K562 (cell line): ENCODE results near the gene NME4. TPM values are rescaled to one million over a fixed set of nuclear protein-coding genes. Genes with fewer than 3 reads are reported as not detected.

Experiments
- CCNT2 ChIP-seq: IDR thresholded peaks from 2 replicates; pipeline ENCODE4 v1.6.1; 2011; ENCODE audit warnings: borderline replicate concordance, low read depth, mild to moderate bottlenecking, moderate library complexity, mixed read lengths, low read length; ENCODE audit not compliant: insufficient read length; ENCODE audit errors: extremely low read depth
- CSDE1 ChIP-seq, 2 experiments: fragments of 450-650 bp; IDR thresholded peaks; 2 replicates each; pipeline ENCODE4 v1.6.1; 2016; ENCODE audit warnings: mild to moderate bottlenecking in 1 of 2
- MTA2 ChIP-seq: fragments of 450-650 bp; IDR thresholded peaks from 2 replicates; pipeline ENCODE4 v1.6.1; 2016; ENCODE audit warnings: low read depth
- RFX1 ChIP-seq: fragments of 450-650 bp; IDR thresholded peaks from 2 replicates; pipeline ENCODE4 v1.6.1; 2016; ENCODE audit warnings: mild to moderate bottlenecking, moderate library complexity
- SIX5 ChIP-seq, 2 experiments: IDR thresholded peaks; 2 replicates each; pipeline ENCODE4 v1.6.1; 2011; ENCODE audit warnings: low read length in 2 of 2, borderline replicate concordance in 1 of 2, low read depth in 1 of 2, mild to moderate bottlenecking in 1 of 2, moderate library complexity in 1 of 2; ENCODE audit not compliant: insufficient read depth in 1 of 2
- TEAD4 ChIP-seq, 2 experiments: sonication (generic) in 1 of 2; formaldehyde crosslinking in 1 of 2; IDR thresholded peaks; 2 replicates each; pipeline versions ENCODE4 v1.6.1 to v1.8.0; 2012 to 2022; ENCODE audit warnings: borderline replicate concordance in 1 of 2, inconsistent platforms in 1 of 2, low read length in 1 of 2, mild to moderate bottlenecking in 1 of 2, missing genetic modification reagents in 1 of 2
- TOE1 ChIP-seq, 2 experiments: fragments of 450-650 bp in 1 of 2; sonication (generic) in 1 of 2; formaldehyde crosslinking in 1 of 2; IDR thresholded peaks; 2 replicates each; pipeline versions ENCODE4 v1.7.1 to v1.8.0; 2016 to 2022; ENCODE audit warnings: borderline replicate concordance in 2 of 2, mild to moderate bottlenecking in 2 of 2, antibody characterized with exemption in 1 of 2, inconsistent platforms in 1 of 2, low read depth in 1 of 2, missing genetic modification reagents in 1 of 2, moderate library complexity in 1 of 2
- polyA plus RNA-seq, 8 experiments: library from polyadenylated mRNA; depleted of rRNA in 4 of 8; stranded (reverse) in 5 of 8; unstranded in 3 of 8; fragments of >200 nt; fragmentation: Nextera tagmentation in 2 of 8; fragmentation: Illumina TruSeq in 1 of 8; extraction: Ambion mirVana in 2 of 8; extraction: Trizol in 1 of 8; gene quantifications; 2 replicates each; pipeline versions ENCODE4 v1.2.1 to v1.2.3, GENCODE V29; 2011 to 2014; ENCODE audit warnings: inconsistent platforms in 1 of 8, missing spikeins in 1 of 8
- total RNA-seq, 7 experiments: library from RNA; depleted of rRNA in 6 of 7; stranded (reverse); fragments of >200 nt in 6 of 7; fragmentation: Illumina TruSeq in 2 of 7; extraction: Trizol in 2 of 7; gene quantifications; 2 replicates each; pipeline versions ENCODE4 v1.2.1 to v1.2.3, GENCODE V29; 2011 to 2021; ENCODE audit warnings: low replicate concordance in 1 of 7
- TF ChIP-seq, protein P1 (sequence below): fragments of 250-450 bp; sonication (Bioruptor Pico); IDR thresholded peaks from 2 replicates; pipeline ENCODE4 v1.9.0; 2021; ENCODE audit warnings: mild to moderate bottlenecking, inconsistent platforms
- TF ChIP-seq, protein P2 (sequence below): fragments of 450-650 bp; IDR thresholded peaks from 2 replicates; pipeline ENCODE4 v1.6.1; 2016; ENCODE audit warnings: missing biosample characterization, missing genetic modification characterization
- TF ChIP-seq, protein P3 (sequence below): fragments of 450-650 bp; IDR thresholded peaks from 2 replicates; pipeline ENCODE4 v1.6.1; 2017; ENCODE audit warnings: mild to moderate bottlenecking, moderate library complexity
- TF ChIP-seq, protein P4 (sequence below): sonication (generic); formaldehyde crosslinking; IDR thresholded peaks from 2 replicates; pipeline ENCODE4 v1.8.0; 2022; ENCODE audit warnings: mild to moderate bottlenecking, missing genetic modification reagents
- TF ChIP-seq, protein P5 (sequence below): sonication (generic); formaldehyde crosslinking; IDR thresholded peaks from 2 replicates; pipeline ENCODE4 v1.5.0; 2020; ENCODE audit warnings: missing genetic modification reagents
- TF ChIP-seq, protein P6 (sequence below): conservative IDR thresholded peaks from 2 replicates; pipeline ENCODE4 v1.6.1; 2011; ENCODE audit warnings: low read depth, mild to moderate bottlenecking, low read length; ENCODE audit not compliant: control insufficient read depth

The NME4 gene
- total and polyA plus RNA-seq, 9 of the 15 experiments (the other 6 are each of a cell fraction or from before 2014, with no cell fraction given) = 15.4 to 264 (median 139) TPM

DNA sequence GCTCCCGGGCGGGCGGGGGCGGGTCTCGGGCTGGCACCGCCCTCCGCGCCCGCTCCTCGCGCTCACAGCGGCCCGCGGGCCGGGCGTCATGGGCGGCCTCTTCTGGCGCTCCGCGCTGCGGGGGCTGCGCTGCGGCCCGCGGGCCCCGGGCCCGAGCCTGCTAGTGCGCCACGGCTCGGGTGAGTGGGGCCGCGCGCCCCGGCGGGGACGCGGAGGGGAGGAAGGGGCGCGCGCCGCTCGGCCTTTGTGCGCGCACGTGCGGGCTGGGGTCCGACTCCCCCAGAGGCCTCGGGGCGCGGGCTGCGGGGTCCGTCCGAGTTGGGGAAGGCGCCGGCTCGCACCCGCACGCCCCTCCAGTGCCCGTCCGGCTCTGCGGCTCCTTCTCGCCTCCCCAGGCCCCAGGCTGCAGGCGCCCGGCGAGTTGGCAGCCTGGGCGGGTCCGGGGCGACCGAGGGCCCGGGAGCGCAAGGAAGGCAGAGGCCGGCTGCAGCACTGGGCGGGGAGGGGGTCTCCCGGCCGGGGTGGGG lies at the start of gene NME4 (continued):
- TF ChIP-seq, protein P1, sequence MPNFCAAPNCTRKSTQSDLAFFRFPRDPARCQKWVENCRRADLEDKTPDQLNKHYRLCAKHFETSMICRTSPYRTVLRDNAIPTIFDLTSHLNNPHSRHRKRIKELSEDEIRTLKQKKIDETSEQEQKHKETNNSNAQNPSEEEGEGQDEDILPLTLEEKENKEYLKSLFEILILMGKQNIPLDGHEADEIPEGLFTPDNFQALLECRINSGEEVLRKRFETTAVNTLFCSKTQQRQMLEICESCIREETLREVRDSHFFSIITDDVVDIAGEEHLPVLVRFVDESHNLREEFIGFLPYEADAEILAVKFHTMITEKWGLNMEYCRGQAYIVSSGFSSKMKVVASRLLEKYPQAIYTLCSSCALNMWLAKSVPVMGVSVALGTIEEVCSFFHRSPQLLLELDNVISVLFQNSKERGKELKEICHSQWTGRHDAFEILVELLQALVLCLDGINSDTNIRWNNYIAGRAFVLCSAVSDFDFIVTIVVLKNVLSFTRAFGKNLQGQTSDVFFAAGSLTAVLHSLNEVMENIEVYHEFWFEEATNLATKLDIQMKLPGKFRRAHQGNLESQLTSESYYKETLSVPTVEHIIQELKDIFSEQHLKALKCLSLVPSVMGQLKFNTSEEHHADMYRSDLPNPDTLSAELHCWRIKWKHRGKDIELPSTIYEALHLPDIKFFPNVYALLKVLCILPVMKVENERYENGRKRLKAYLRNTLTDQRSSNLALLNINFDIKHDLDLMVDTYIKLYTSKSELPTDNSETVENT = peak; percentile 73; the same call in 1 of the 2 replicates
- no peak for TF ChIP-seq TEAD4 (IDR thresholded peaks at IDR 0.05; ENCODE audit: low read length)
- no peak for TF ChIP-seq TEAD4 (CRISPR knock-in tag; IDR thresholded peaks at IDR 0.05; ENCODE audit: borderline replicate concordance)
- TF ChIP-seq, protein P2, sequence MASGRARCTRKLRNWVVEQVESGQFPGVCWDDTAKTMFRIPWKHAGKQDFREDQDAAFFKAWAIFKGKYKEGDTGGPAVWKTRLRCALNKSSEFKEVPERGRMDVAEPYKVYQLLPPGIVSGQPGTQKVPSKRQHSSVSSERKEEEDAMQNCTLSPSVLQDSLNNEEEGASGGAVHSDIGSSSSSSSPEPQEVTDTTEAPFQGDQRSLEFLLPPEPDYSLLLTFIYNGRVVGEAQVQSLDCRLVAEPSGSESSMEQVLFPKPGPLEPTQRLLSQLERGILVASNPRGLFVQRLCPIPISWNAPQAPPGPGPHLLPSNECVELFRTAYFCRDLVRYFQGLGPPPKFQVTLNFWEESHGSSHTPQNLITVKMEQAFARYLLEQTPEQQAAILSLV (tag) = no peak
- TF ChIP-seq CCNT2 = peak; percentile 80
- no peak for TF ChIP-seq MTA2
- TF ChIP-seq RFX1 = no peak
- no peak for TF ChIP-seq SIX5 (IDR thresholded peaks at IDR 0.05; ENCODE audit: borderline replicate concordance in 1 of 2, insufficient read depth in 1 of 2, low read depth in 1 of 2, low read length in 2 of 2)
- no peak for TF ChIP-seq CSDE1 (IDR thresholded peaks at IDR 0.05)
- TF ChIP-seq, protein P3, sequence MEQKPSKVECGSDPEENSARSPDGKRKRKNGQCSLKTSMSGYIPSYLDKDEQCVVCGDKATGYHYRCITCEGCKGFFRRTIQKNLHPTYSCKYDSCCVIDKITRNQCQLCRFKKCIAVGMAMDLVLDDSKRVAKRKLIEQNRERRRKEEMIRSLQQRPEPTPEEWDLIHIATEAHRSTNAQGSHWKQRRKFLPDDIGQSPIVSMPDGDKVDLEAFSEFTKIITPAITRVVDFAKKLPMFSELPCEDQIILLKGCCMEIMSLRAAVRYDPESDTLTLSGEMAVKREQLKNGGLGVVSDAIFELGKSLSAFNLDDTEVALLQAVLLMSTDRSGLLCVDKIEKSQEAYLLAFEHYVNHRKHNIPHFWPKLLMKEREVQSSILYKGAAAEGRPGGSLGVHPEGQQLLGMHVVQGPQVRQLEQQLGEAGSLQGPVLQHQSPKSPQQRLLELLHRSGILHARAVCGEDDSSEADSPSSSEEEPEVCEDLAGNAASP = no peak
- TF ChIP-seq, protein P4, sequence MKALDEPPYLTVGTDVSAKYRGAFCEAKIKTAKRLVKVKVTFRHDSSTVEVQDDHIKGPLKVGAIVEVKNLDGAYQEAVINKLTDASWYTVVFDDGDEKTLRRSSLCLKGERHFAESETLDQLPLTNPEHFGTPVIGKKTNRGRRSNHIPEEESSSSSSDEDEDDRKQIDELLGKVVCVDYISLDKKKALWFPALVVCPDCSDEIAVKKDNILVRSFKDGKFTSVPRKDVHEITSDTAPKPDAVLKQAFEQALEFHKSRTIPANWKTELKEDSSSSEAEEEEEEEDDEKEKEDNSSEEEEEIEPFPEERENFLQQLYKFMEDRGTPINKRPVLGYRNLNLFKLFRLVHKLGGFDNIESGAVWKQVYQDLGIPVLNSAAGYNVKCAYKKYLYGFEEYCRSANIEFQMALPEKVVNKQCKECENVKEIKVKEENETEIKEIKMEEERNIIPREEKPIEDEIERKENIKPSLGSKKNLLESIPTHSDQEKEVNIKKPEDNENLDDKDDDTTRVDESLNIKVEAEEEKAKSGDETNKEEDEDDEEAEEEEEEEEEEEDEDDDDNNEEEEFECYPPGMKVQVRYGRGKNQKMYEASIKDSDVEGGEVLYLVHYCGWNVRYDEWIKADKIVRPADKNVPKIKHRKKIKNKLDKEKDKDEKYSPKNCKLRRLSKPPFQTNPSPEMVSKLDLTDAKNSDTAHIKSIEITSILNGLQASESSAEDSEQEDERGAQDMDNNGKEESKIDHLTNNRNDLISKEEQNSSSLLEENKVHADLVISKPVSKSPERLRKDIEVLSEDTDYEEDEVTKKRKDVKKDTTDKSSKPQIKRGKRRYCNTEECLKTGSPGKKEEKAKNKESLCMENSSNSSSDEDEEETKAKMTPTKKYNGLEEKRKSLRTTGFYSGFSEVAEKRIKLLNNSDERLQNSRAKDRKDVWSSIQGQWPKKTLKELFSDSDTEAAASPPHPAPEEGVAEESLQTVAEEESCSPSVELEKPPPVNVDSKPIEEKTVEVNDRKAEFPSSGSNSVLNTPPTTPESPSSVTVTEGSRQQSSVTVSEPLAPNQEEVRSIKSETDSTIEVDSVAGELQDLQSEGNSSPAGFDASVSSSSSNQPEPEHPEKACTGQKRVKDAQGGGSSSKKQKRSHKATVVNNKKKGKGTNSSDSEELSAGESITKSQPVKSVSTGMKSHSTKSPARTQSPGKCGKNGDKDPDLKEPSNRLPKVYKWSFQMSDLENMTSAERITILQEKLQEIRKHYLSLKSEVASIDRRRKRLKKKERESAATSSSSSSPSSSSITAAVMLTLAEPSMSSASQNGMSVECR = no peak; the same call in 1 of the 2 replicates
- TF ChIP-seq, protein P5, sequence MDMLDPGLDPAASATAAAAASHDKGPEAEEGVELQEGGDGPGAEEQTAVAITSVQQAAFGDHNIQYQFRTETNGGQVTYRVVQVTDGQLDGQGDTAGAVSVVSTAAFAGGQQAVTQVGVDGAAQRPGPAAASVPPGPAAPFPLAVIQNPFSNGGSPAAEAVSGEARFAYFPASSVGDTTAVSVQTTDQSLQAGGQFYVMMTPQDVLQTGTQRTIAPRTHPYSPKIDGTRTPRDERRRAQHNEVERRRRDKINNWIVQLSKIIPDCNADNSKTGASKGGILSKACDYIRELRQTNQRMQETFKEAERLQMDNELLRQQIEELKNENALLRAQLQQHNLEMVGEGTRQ = no peak
- no peak for TF ChIP-seq TOE1 (IDR thresholded peaks at IDR 0.05; ENCODE audit: borderline replicate concordance)
- 0 out of 2 replicates have a peak, but pooled peaks have one; percentile 12 for TF ChIP-seq TOE1 (CRISPR knock-in tag; IDR thresholded peaks at IDR 0.05; ENCODE audit: borderline replicate concordance, low read depth)
- TF ChIP-seq, protein P6, sequence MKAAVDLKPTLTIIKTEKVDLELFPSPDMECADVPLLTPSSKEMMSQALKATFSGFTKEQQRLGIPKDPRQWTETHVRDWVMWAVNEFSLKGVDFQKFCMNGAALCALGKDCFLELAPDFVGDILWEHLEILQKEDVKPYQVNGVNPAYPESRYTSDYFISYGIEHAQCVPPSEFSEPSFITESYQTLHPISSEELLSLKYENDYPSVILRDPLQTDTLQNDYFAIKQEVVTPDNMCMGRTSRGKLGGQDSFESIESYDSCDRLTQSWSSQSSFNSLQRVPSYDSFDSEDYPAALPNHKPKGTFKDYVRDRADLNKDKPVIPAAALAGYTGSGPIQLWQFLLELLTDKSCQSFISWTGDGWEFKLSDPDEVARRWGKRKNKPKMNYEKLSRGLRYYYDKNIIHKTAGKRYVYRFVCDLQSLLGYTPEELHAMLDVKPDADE = peak; percentile 82; the same call in 1 of the 2 replicates
